HepG2 (cell line): ENCODE data around the gene KATNAL1.
A peak's percentile ranks its signal among the peaks of the same experiment; 100 is the strongest.

ENCODE experiments used
- CEBPB ChIP-seq: IDR thresholded peaks from 2 replicates; pipeline ENCODE4 v1.6.1; 2011; ENCODE audit warnings: low read depth, low read length, improper control_type of control experiment, borderline replicate concordance
- EZH2 ChIP-seq: conservative IDR thresholded peaks from 2 replicates; pipeline ENCODE4 v1.6.1; 2012; ENCODE audit warnings: mild to moderate bottlenecking, low read depth, low read length, moderate library complexity
- FOXM1 ChIP-seq: sonication (generic); formaldehyde crosslinking; IDR thresholded peaks from 2 replicates; pipeline ENCODE4 v1.5.0; 2020; ENCODE audit warnings: missing genetic modification reagents
- MAFK ChIP-seq, 2 experiments: IDR thresholded peaks in 1 of 2; conservative IDR thresholded peaks in 1 of 2; 2 replicates each; pipeline ENCODE4 v1.6.1; 2011; ENCODE audit warnings: improper control_type of control experiment in 2 of 2, low read length in 2 of 2
- NR3C1 ChIP-seq: sonication (generic); formaldehyde crosslinking; IDR thresholded peaks from 2 replicates; pipeline ENCODE4 v1.4.0; 2020; ENCODE audit warnings: missing genetic modification reagents
- POLR2A ChIP-seq, 2 experiments: IDR thresholded peaks; 2 replicates each; pipeline ENCODE4 v1.6.1; 2011; ENCODE audit warnings: low read depth in 2 of 2, low read length in 2 of 2, mild to moderate bottlenecking in 1 of 2, moderate library complexity in 1 of 2; ENCODE audit not compliant: insufficient read depth in 1 of 2
- RFX5 ChIP-seq: IDR thresholded peaks from 2 replicates; pipeline ENCODE4 v1.6.1; 2011; ENCODE audit warnings: low read depth, low read length, improper control_type of control experiment
- SETDB1 ChIP-seq: sonication (generic); formaldehyde crosslinking; IDR thresholded peaks from 2 replicates; pipeline ENCODE4 v1.5.1; 2020; ENCODE audit warnings: missing genetic modification reagents, mild to moderate bottlenecking, borderline replicate concordance
- ZNF12 ChIP-seq: sonication (generic); formaldehyde crosslinking; IDR thresholded peaks from 2 replicates; pipeline ENCODE4 v1.5.0; 2020; ENCODE audit warnings: missing genetic modification reagents
- ZZZ3 ChIP-seq: sonication (generic); formaldehyde crosslinking; IDR thresholded peaks from 2 replicates; pipeline ENCODE4 v1.4.0; 2020; ENCODE audit warnings: missing genetic modification reagents, mild to moderate bottlenecking, borderline replicate concordance
- TF ChIP-seq, protein P1 (sequence below): fragments of 450-650 bp; IDR thresholded peaks from 2 replicates; pipeline ENCODE4 v1.6.1; 2017; ENCODE audit warnings: mild to moderate bottlenecking
- TF ChIP-seq, protein P2 (sequence below): sonication (generic); formaldehyde crosslinking; IDR thresholded peaks from 2 replicates; pipeline ENCODE4 v1.5.0; 2020; ENCODE audit warnings: mild to moderate bottlenecking, missing genetic modification reagents, moderate library complexity

DNA sequence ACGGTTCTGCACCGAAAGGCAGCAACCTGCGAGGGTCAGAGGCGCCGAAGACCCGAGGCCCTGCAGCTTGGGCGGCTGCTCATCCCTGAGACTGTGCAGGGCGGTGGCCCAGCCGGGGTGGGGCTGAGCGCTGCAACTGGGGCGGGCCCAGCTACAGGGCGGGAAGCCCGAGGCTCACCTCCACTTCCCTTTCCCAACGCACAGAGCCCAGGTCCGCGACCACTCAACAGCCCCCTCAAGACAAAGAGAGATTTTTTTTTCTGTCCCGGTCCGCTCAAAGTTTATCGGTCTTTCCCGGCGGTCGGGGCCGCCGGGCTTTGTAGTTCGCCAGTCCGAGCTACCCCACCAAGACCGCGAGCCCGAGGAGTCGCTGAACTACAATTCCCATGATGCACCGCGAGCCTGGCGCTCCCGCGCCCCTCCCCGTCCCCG is 573 bp downstream of the KATNAL1 start:
- TF ChIP-seq POLR2A (IDR thresholded peaks at IDR 0.05; ENCODE audit: insufficient read depth in 1 of 2, low read depth in 2 of 2, low read length in 2 of 2) (peak; percentile 34 to 51; a peak in 2 of 4 replicates), CEBPB (no peak), SETDB1 (CRISPR knock-in tag) (no peak), NR3C1 (no peak), MAFK (conservative IDR thresholded peaks at IDR 0.05 in 1 of 2, IDR thresholded peaks at IDR 0.05 in 1 of 2; ENCODE audit: low read length in 2 of 2) (no peak), RFX5 (no peak), FOXM1 (CRISPR knock-in tag) (no peak), EZH2 (no peak), ZZZ3 (no peak), ZNF12 (CRISPR knock-in tag) (no peak)
- TF ChIP-seq, protein P1, sequence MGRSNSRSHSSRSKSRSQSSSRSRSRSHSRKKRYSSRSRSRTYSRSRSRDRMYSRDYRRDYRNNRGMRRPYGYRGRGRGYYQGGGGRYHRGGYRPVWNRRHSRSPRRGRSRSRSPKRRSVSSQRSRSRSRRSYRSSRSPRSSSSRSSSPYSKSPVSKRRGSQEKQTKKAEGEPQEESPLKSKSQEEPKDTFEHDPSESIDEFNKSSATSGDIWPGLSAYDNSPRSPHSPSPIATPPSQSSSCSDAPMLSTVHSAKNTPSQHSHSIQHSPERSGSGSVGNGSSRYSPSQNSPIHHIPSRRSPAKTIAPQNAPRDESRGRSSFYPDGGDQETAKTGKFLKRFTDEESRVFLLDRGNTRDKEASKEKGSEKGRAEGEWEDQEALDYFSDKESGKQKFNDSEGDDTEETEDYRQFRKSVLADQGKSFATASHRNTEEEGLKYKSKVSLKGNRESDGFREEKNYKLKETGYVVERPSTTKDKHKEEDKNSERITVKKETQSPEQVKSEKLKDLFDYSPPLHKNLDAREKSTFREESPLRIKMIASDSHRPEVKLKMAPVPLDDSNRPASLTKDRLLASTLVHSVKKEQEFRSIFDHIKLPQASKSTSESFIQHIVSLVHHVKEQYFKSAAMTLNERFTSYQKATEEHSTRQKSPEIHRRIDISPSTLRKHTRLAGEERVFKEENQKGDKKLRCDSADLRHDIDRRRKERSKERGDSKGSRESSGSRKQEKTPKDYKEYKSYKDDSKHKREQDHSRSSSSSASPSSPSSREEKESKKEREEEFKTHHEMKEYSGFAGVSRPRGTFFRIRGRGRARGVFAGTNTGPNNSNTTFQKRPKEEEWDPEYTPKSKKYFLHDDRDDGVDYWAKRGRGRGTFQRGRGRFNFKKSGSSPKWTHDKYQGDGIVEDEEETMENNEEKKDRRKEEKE: no peak
- TF ChIP-seq, protein P2, sequence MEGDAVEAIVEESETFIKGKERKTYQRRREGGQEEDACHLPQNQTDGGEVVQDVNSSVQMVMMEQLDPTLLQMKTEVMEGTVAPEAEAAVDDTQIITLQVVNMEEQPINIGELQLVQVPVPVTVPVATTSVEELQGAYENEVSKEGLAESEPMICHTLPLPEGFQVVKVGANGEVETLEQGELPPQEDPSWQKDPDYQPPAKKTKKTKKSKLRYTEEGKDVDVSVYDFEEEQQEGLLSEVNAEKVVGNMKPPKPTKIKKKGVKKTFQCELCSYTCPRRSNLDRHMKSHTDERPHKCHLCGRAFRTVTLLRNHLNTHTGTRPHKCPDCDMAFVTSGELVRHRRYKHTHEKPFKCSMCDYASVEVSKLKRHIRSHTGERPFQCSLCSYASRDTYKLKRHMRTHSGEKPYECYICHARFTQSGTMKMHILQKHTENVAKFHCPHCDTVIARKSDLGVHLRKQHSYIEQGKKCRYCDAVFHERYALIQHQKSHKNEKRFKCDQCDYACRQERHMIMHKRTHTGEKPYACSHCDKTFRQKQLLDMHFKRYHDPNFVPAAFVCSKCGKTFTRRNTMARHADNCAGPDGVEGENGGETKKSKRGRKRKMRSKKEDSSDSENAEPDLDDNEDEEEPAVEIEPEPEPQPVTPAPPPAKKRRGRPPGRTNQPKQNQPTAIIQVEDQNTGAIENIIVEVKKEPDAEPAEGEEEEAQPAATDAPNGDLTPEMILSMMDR (CRISPR knock-in tag): no peak
